Tibial artery (tissue), 4 donors: Measurements from ENCODE around the gene LGALS16.
"Not testable (repeated sequence)": the region's sequence is repeated elsewhere in the genome, so short reads cannot be mapped to it uniquely, and the experiment has no call there.

ENCODE experiments used
- DNase-seq, 2 donors: peaks; one replicate each; pipeline ENCODE4 v3.0.0-alpha.2; 2019
- H3K27ac ChIP-seq, 2 donors: fragments of 200-600 bp; sonication (generic) in 1 of 2; 1 replicate in 1 of 2; 2 replicates in 1 of 2; pipeline ENCODE4 v1.5.1; 2018 to 2019; ENCODE audit warnings: mild to moderate bottlenecking in 1 of 2
- H3K27me3 ChIP-seq, 2 donors: fragments of 200-600 bp; sonication (generic) in 1 of 2; one replicate each; pipeline versions ENCODE4 v1.5.1 to v1.6.0; 2016 to 2019
- H3K36me3 ChIP-seq, 3 donors: fragments of 200-600 bp; sonication (generic) in 2 of 3; one replicate each; pipeline ENCODE4 v1.5.1; 2016 to 2019; ENCODE audit warnings: mild to moderate bottlenecking in 2 of 3
- H3K4me1 ChIP-seq, 4 donors: fragments of 200-600 bp; sonication (generic) in 2 of 4; 1 replicate in 3 of 4; 2 replicates in 1 of 4; pipeline ENCODE4 v1.5.1; 2016 to 2019
- H3K4me3 ChIP-seq, 2 donors: fragments of 200-600 bp; sonication (generic) in 1 of 2; 1 replicate in 1 of 2; 2 replicates in 1 of 2; pipeline ENCODE4 v1.5.1; 2018 to 2019; ENCODE audit warnings: mild to moderate bottlenecking in 2 of 2
- H3K9me3 ChIP-seq, 3 donors: fragments of 200-600 bp; sonication (generic) in 1 of 3; one replicate each; pipeline ENCODE4 v1.5.1; 2016 to 2019
- intact Hi-C: fragments of 100-400 bp; cut with DNase I; formaldehyde crosslinking; loops from one replicate; pipeline ENCODE4 v1.15.0; 2023; ENCODE audit warnings: low total_unique reads
- TF ChIP-seq, protein P1 (sequence below), 2 experiments: fragments of 200-600 bp in 1 of 2; fragments of 450-650 bp in 1 of 2; IDR thresholded peaks; one replicate each; pipeline ENCODE4 v1.5.1; 2017 to 2019; ENCODE audit warnings: antibody characterized with exemption in 2 of 2, mild to moderate bottlenecking in 1 of 2, moderate library complexity in 1 of 2

Gene LGALS16

DNA sequence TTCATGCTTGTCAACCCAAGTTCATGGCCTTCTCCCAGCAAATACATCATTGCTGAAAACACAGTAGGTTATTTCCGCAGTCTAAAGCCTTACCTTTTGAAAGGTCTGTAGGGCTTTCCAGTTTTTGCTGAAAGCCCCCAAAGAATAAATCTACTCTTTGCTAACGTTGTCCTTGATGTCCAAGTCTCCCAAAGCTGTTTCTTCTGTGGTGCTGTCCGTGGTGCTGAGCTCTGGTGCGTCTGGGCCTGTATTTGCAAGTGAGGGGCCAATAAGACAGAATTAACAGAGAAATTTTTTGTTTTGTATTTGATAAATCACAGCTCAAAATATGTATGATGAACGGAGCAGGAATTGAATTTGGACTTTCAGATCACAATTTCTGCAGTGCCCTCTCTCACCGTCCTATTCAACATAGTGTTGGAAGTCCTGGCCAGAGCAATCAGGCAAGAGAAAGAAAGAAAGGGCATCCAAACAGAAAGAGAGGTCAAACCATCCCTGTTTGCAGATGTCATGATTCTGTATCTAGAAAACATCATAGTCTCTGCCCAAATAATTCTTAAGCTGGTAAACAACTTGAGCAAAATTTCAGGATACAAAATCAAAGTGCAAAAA is 9.8 kb upstream of the LGALS16 start:
- TF ChIP-seq, protein P1, sequence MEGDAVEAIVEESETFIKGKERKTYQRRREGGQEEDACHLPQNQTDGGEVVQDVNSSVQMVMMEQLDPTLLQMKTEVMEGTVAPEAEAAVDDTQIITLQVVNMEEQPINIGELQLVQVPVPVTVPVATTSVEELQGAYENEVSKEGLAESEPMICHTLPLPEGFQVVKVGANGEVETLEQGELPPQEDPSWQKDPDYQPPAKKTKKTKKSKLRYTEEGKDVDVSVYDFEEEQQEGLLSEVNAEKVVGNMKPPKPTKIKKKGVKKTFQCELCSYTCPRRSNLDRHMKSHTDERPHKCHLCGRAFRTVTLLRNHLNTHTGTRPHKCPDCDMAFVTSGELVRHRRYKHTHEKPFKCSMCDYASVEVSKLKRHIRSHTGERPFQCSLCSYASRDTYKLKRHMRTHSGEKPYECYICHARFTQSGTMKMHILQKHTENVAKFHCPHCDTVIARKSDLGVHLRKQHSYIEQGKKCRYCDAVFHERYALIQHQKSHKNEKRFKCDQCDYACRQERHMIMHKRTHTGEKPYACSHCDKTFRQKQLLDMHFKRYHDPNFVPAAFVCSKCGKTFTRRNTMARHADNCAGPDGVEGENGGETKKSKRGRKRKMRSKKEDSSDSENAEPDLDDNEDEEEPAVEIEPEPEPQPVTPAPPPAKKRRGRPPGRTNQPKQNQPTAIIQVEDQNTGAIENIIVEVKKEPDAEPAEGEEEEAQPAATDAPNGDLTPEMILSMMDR (IDR thresholded peaks at IDR 0.05) = no peak
- Histone ChIP-seq H3K9me3 (no peaks in the 10 kb centered on the region), H3K27ac (no peak overlapping the region), H3K4me1 (no peaks in the 10 kb centered on the region), H3K4me3 (no peak overlapping the region), H3K27me3 (no peaks in the 10 kb centered on the region), H3K36me3 (no peaks in the 10 kb centered on the region)
- no peak for DNase-seq
- intact Hi-C loops = no loop called here

GRCh38 chr19:39647918-39648317 is 7.8 kb upstream of the LGALS16 start:
- no peaks in the 10 kb centered on the region for H3K36me3 ChIP-seq
- intact Hi-C loops = no loop called here

GRCh38 chr19:39659791-39660190 is 4.1 kb downstream of the LGALS16 start:
- no peak overlapping the region for H3K27ac ChIP-seq
- no peak overlapping the region for H3K4me3 ChIP-seq
- no peak for DNase-seq
- no peaks in the 10 kb centered on the region for H3K27me3 ChIP-seq
- TF ChIP-seq, protein P1 (IDR thresholded peaks at IDR 0.05) = no peak
- H3K36me3 ChIP-seq = no peaks in the 10 kb centered on the region
- no peaks in the 10 kb centered on the region for H3K4me1 ChIP-seq
- intact Hi-C loops = no loop called here
- H3K9me3 ChIP-seq = no peaks in the 10 kb centered on the region

More at GRCh38 chr19:39647918-39648317, 7.8 kb upstream of the LGALS16 start:
- Histone ChIP-seq H3K4me1 (no peaks in the 10 kb centered on the region), H3K27me3 (no peaks in the 10 kb centered on the region), H3K9me3 (no peaks in the 10 kb centered on the region), H3K4me3 (no peak overlapping the region), H3K27ac (no peak overlapping the region)
- TF ChIP-seq, protein P1 (IDR thresholded peaks at IDR 0.05) = no peak
- DNase-seq = no peak

GRCh38 chr19:39660661-39661060 is 4.9 kb downstream of the LGALS16 start:
- TF ChIP-seq, protein P1 (IDR thresholded peaks at IDR 0.05) = no peak
- DNase-seq = no peak
- Histone ChIP-seq H3K4me3 (no peak overlapping the region), H3K9me3 (no peaks in the 10 kb centered on the region), H3K27me3 (no peaks in the 10 kb centered on the region), H3K4me1 (no peaks in the 10 kb centered on the region), H3K27ac (no peak overlapping the region), H3K36me3 (no peaks in the 10 kb centered on the region)
- intact Hi-C loops = no loop called here

GRCh38 chr19:39661565-39661964 is 5.9 kb downstream of the LGALS16 start:
- H3K27ac ChIP-seq = no peak overlapping the region
- DNase-seq = no peak
- H3K4me3 ChIP-seq = no peak overlapping the region
- intact Hi-C loops = no loop called here
- H3K9me3 ChIP-seq = no peaks in the 10 kb centered on the region
- TF ChIP-seq, protein P1 (IDR thresholded peaks at IDR 0.05) = no peak
- H3K4me1 ChIP-seq = no peaks in the 10 kb centered on the region
- no peaks in the 10 kb centered on the region for H3K27me3 ChIP-seq
- H3K36me3 ChIP-seq = no peaks in the 10 kb centered on the region

DNA sequence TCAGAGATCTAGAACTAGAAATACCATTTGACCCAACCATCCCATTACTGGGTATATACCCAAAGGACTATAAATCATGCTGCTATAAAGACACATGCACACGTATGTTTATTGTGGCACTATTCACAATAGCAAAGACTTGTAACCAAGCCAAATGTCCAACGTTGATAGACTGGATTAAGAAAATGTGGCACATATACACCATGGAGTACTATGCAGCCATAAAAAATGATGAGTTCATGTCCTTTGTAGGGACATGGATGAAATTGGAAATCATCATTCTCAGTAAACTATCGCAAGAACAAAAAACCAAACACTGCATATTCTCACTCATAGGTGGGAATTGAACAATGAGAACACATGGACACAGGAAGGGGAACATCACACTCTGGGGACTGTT is 14.1 kb downstream of the LGALS16 start:
- H3K27me3 ChIP-seq, H3K4me3 ChIP-seq, DNase-seq, H3K36me3 ChIP-seq, H3K9me3 ChIP-seq, H3K4me1 ChIP-seq, H3K27ac ChIP-seq, intact Hi-C loops: not testable (repeated sequence)
